Measurements from ENCODE around the gene PHLDA3.

Gene PHLDA3

GRCh38 chr1:201468844-201469644 is at the start of gene PHLDA3:
Gene PHLDA3 (minus strand): TSS chr1:201469188. CDS start chr1:201468786, 402 bp downstream.
- Histone ChIP-seq H3K4me1 (ENCODE audit: low read depth, poor library complexity, severe bottlenecking) (no peaks in the 10 kb centered on the region), H3K4me2 (no peak within 1 kb of the TSS), H3K4me3 (IDR thresholded peaks at IDR 0.05; ENCODE audit: insufficient read depth, low read depth, low read length) (no peak within 1 kb of the TSS), H3K36me3 (ENCODE audit: insufficient read depth) (no peaks in the 10 kb centered on the region), H3K27ac (no peak within 1 kb of the TSS), H3K9ac (no peak within 1 kb of the TSS), H3K79me2 (ENCODE audit: insufficient read depth, low read depth) (no peaks in the 10 kb centered on the region), H4K20me1 (ENCODE audit: insufficient read depth) (no peaks in the 10 kb centered on the region), H2AFZ (ENCODE audit: low read depth) (no peak within 1 kb of the TSS), H3K27me3 (ENCODE audit: insufficient read depth, low read depth) (peaks cover 11% of the 10 kb centered on the region; the same call in 1 of the 2 replicates)
- no peak for TF ChIP-seq CTCF (conservative IDR thresholded peaks at IDR 0.05; ENCODE audit: low read depth, low read length)

GRCh38 chr1:201518071-201518470 is 49.1 kb upstream of the PHLDA3 start:
- no peak overlapping the region for H2AFZ ChIP-seq (ENCODE audit: low read depth)
- no peak overlapping the region for H3K4me3 ChIP-seq (IDR thresholded peaks at IDR 0.05; ENCODE audit: insufficient read depth, low read depth, low read length)
- no peak overlapping the region for H3K27ac ChIP-seq
- no peak for TF ChIP-seq CTCF (conservative IDR thresholded peaks at IDR 0.05; ENCODE audit: low read depth, low read length)
- no peaks in the 10 kb centered on the region for H3K79me2 ChIP-seq (ENCODE audit: insufficient read depth, low read depth)
- H3K27me3 ChIP-seq (ENCODE audit: insufficient read depth, low read depth) = no peaks in the 10 kb centered on the region
- no peaks in the 10 kb centered on the region for H4K20me1 ChIP-seq (ENCODE audit: insufficient read depth)
- H3K36me3 ChIP-seq (ENCODE audit: insufficient read depth) = 0 out of 2 replicates have a peak, but pooled peaks cover 2% of the 10 kb centered on the region
- H3K4me2 ChIP-seq = no peak overlapping the region
- peaks cover 4% of the 10 kb centered on the region for H3K4me1 ChIP-seq (ENCODE audit: low read depth, poor library complexity, severe bottlenecking)
- no peak overlapping the region for H3K9ac ChIP-seq

GRCh38 chr1:201517631-201518030 is 48.6 kb upstream of the PHLDA3 start:
- Histone ChIP-seq H3K27ac (no peak overlapping the region), H4K20me1 (ENCODE audit: insufficient read depth) (no peaks in the 10 kb centered on the region), H3K9ac (no peak overlapping the region), H3K36me3 (ENCODE audit: insufficient read depth) (no peaks in the 10 kb centered on the region), H3K4me3 (IDR thresholded peaks at IDR 0.05; ENCODE audit: insufficient read depth, low read depth, low read length) (no peak overlapping the region), H3K4me2 (no peak overlapping the region), H3K4me1 (ENCODE audit: low read depth, poor library complexity, severe bottlenecking) (peaks cover 7% of the 10 kb centered on the region), H3K79me2 (ENCODE audit: insufficient read depth, low read depth) (no peaks in the 10 kb centered on the region), H3K27me3 (ENCODE audit: insufficient read depth, low read depth) (no peaks in the 10 kb centered on the region), H2AFZ (ENCODE audit: low read depth) (no peak overlapping the region)
- no peak for TF ChIP-seq CTCF (conservative IDR thresholded peaks at IDR 0.05; ENCODE audit: low read depth, low read length)

GRCh38 chr1:201516511-201517127 is 47.6 kb upstream of the PHLDA3 start:
- no peaks in the 10 kb centered on the region for H3K79me2 ChIP-seq (ENCODE audit: insufficient read depth, low read depth)
- no peak for TF ChIP-seq CTCF (conservative IDR thresholded peaks at IDR 0.05; ENCODE audit: low read depth, low read length)
- no peak overlapping the region for H3K4me2 ChIP-seq
- H3K36me3 ChIP-seq (ENCODE audit: insufficient read depth) = no peaks in the 10 kb centered on the region
- no peak overlapping the region for H3K27ac ChIP-seq
- H3K4me1 ChIP-seq (ENCODE audit: low read depth, poor library complexity, severe bottlenecking) = peaks cover 16% of the 10 kb centered on the region
- H4K20me1 ChIP-seq (ENCODE audit: insufficient read depth) = no peaks in the 10 kb centered on the region
- no peaks in the 10 kb centered on the region for H3K27me3 ChIP-seq (ENCODE audit: insufficient read depth, low read depth)
- H2AFZ ChIP-seq (ENCODE audit: low read depth) = no peak overlapping the region
- H3K4me3 ChIP-seq (IDR thresholded peaks at IDR 0.05; ENCODE audit: insufficient read depth, low read depth, low read length) = no peak overlapping the region
- no peak overlapping the region for H3K9ac ChIP-seq
